Naive thymus-derived CD8-positive, alpha-beta T cell (primary cell): Measurements from ENCODE around the gene MAML3. TPM values are rescaled to one million over a fixed set of nuclear protein-coding genes. Genes with fewer than 3 reads are reported as not detected.

ENCODE experiments used
- ATAC-seq, 2 donors: fragments of 150-1000 bp; cut with Tn5 transposase in 1 of 2; sonication (Bioruptor Pico), chemical (Tn5 transposase) in 1 of 2; 1 replicate in 1 of 2; 2 replicates in 1 of 2; pipeline ENCODE4 v1.10.0; 2021; ENCODE audit warnings: mild to moderate bottlenecking in 2 of 2, moderate library complexity in 2 of 2
- POLR2A ChIA-PET: fragments of 350-600 bp; sonication (Branson Sonifier 250); formaldehyde crosslinking; loops from one replicate; lab custom pipeline; 2021; ENCODE audit warnings: antibody characterized with exemption; lab: Charles Lee
- DNase-seq, 10 donors: peaks; one replicate each; pipeline versions ENCODE4 v3.0.0 to v3.0.0-alpha.2; 2020 to 2022
- H3K27ac Mint-ChIP-seq, 10 donors: one replicate each; pipeline ENCODE4 v1.8.0; 2020 to 2022; ENCODE audit warnings: mild to moderate bottlenecking in 10 of 10, mixed read lengths in 10 of 10, moderate library complexity in 4 of 10, inconsistent platforms in 1 of 10
- H3K27me3 Mint-ChIP-seq, 5 donors: one replicate each; pipeline ENCODE4 v1.8.0; 2021 to 2022; ENCODE audit warnings: mixed read lengths in 5 of 5
- H3K36me3 Mint-ChIP-seq, 3 donors: one replicate each; pipeline ENCODE4 v1.8.0; 2020 to 2022; ENCODE audit warnings: mixed read lengths in 3 of 3, mild to moderate bottlenecking in 2 of 3, inconsistent platforms in 1 of 3
- H3K4me1 Mint-ChIP-seq, 4 donors: one replicate each; pipeline ENCODE4 v1.8.0; 2021 to 2022; ENCODE audit warnings: mixed read lengths in 4 of 4
- H3K4me3 Mint-ChIP-seq, 10 donors: one replicate each; pipeline ENCODE4 v1.8.0; 2020 to 2022; ENCODE audit warnings: mild to moderate bottlenecking in 10 of 10, mixed read lengths in 10 of 10, moderate library complexity in 6 of 10, inconsistent platforms in 1 of 10
- H3K9me3 Mint-ChIP-seq, 9 donors: one replicate each; pipeline ENCODE4 v1.8.0; 2020 to 2022; ENCODE audit warnings: mixed read lengths in 9 of 9, mild to moderate bottlenecking in 3 of 9, inconsistent platforms in 1 of 9, moderate library complexity in 1 of 9
- polyA plus RNA-seq, 3 donors: library from polyadenylated mRNA; unstranded; fragments of 300-500 nt; fragmentation: Illumina TruSeq; gene quantifications; one replicate each; pipeline ENCODE4 v1.2.3, GENCODE V29; 2021
- total RNA-seq, 8 experiments: library from RNA in 2 of 8; stranded (reverse) in 2 of 8; gene quantifications; one replicate each; pipeline ENCODE4 v1.2.3 and lab custom pipeline; 2021 to 2026

MAML3 gene
- total and polyA plus RNA-seq, 5 experiments from 2014 or later: 0.51 to 5.3 (median 1.6) TPM

DNA sequence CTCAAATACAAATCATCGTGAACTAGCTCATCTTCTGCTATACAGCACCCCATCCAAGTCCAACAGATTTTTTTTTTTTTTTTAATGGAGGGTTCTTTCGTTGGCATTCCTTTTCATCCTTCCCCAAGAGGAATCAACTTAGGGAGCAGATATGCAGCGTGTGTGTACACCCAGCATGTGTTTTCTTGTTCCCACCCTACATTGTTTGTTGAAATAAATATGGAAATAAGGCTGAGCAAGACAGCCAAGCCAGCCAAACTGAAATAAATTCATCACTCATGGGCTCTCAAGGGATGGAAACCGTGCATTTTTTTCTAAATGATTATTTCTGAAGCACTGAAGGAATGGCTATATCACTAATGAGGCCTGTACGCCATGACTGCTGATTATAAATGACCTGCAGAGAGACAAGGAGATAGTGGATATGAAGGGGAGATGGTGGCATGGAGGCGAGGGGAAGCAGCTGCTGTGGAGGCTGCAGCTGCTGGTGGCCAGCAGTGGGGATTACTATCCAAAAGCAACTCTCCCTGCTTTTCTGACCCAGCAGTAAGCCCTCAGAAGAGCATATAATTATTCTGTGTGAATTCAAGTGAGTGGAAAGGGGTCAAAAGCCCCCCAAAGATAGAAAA lies 314.5 kb downstream of the MAML3 start:
- Mint-ChIP-seq H3K4me3 (no peak overlapping the region), H3K4me1 (peaks cover 0 to 15% (median 5%) of the 10 kb centered on the region in 4 donors), H3K9me3 (no peaks in the 10 kb centered on the region), H3K36me3 (peaks cover 0 to 2% (median 0%) of the 10 kb centered on the region in 3 donors), H3K27me3 (peaks cover 0 to 2% (median 0%) of the 10 kb centered on the region in 5 donors), H3K27ac (no peak overlapping the region)
- POLR2A ChIA-PET: no interaction called here
- no peak for DNase-seq
- ATAC-seq: no peak

DNA sequence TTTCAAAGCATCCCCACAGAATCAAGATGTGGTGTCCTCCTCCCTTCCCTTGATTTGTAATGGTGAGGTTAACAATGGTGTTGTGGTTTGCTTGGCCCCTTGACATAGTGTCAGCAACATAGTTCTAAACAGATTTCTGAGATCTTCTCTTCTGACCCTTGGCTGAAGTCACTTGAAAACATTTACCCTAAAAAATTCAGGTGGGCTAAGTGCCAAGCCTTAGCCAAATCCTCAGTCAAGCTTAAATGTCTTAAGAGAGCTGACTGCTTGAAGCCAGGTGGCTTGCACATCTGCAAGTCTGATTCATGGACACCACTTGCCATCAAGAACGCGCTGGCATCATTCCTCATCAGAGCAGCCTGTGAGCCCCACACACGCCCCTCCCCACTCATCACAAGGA lies 315.2 kb downstream of the MAML3 start:
- H3K4me3 Mint-ChIP-seq: no peak overlapping the region
- H3K27ac Mint-ChIP-seq: no peak overlapping the region
- no peaks in the 10 kb centered on the region for H3K9me3 Mint-ChIP-seq
- H3K27me3 Mint-ChIP-seq: peaks cover 0 to 2% (median 0%) of the 10 kb centered on the region in 5 donors
- ATAC-seq (no peak), DNase-seq (no peak)
- H3K4me1 Mint-ChIP-seq: peaks cover 0 to 15% (median 5%) of the 10 kb centered on the region in 4 donors
- peaks cover 0 to 2% (median 0%) of the 10 kb centered on the region in 3 donors for H3K36me3 Mint-ChIP-seq
- POLR2A ChIA-PET: interaction anchor here (0.7 kb wide), 1 partner anchor 19 kb away, joined by 3 read pairs; no protein-coding TSS in a partner anchor

DNA sequence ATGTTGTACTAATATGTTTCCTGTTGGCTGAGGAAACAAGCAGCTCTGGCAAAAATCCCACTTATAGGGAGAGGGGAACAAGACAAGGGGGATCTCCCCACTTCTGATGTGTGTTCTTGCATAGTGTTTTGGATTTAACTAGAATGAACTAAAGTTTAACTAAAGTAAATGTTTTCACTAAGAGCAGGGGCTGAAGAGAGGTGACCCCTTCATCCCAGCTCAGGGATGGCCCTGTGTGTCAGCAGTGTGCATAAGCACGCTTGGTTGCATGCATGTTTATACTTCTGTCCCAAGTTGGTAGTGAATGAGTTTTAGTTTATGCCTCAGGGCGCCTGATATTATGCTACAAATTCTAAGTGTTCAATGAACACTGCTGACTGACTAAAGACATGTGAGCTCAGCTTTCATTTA lies 319.0 kb downstream of the MAML3 start:
- Mint-ChIP-seq H3K36me3 (peaks cover 0 to 1% (median 0%) of the 10 kb centered on the region in 3 donors), H3K27me3 (peaks cover 0 to 2% (median 0%) of the 10 kb centered on the region in 5 donors), H3K9me3 (no peaks in the 10 kb centered on the region), H3K4me3 (no peak overlapping the region), H3K27ac (no peak overlapping the region), H3K4me1 (peaks cover 0 to 2% (median 0%) of the 10 kb centered on the region in 4 donors)
- POLR2A ChIA-PET: no interaction called here
- ATAC-seq: no peak
- DNase-seq: no peak

DNA sequence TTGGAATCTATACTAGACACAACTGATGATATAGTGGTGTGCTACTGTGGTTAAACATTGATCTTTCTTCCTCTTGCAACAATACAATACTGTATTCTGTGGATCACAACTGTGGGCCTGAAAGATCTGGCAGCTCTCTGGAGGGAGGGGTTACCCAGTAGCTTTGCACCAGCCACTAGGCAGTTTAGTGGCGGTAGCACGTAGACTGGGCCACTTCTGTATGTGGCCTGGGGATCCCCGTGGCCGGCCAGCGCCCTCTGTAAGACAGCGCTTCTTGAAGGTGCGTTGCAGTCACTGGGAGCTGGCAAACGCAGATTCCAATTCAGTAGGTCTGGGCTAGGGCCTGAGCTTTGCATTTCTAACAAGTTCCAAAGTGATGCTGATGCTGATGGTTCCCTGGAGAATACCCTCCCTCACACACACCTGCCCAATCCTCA lies 319.7 kb downstream of the MAML3 start:
- no peaks in the 10 kb centered on the region for H3K9me3 Mint-ChIP-seq
- H3K27me3 Mint-ChIP-seq: peaks cover 0 to 2% (median 0%) of the 10 kb centered on the region in 5 donors
- H3K27ac Mint-ChIP-seq: no peak overlapping the region
- POLR2A ChIA-PET: no interaction called here
- no peaks in the 10 kb centered on the region for H3K36me3 Mint-ChIP-seq
- H3K4me1 Mint-ChIP-seq: peaks cover 0 to 2% (median 0%) of the 10 kb centered on the region in 4 donors
- H3K4me3 Mint-ChIP-seq: no peak overlapping the region
- DNase-seq: no peak
- ATAC-seq: no peak

DNA sequence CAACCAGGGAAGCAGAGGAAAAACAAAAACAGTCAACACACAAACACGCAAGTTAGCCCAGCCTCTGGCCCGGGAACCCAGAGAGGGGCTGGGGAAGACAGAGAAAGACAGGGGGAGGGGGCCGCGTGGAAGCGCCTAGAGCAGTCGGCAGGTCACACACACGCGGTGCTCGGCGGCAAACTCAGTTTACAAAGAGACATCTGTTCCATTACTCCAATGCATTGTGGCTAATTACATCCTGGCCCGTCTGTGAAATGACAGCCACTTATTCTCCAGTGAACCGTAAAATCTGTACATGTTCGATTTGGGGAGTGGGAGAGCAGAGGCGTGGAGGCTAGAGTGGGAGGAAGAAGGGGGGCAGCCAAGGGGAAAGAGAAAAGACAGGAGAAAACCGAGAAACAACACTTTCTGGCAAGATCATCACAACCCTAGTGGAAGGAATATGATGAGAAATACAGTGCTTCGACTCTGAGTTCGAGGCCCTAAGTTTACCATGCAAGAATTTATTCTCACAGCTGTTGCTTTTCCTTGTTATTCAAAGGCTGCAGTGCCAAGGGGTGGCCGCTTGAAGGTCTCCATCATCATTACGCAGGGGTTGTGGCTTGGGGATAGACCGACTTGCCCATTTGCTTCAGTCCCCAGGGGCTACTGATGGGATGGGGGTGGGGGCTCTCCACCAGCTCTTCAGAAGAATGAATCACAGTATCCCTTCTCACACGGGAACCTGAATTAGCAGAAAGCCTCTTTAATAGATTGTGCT lies 320.7 kb downstream of the MAML3 start:
- Mint-ChIP-seq H3K36me3 (no peaks in the 10 kb centered on the region), H3K9me3 (no peaks in the 10 kb centered on the region), H3K4me3 (no peak overlapping the region), H3K27ac (no peak overlapping the region), H3K4me1 (peaks cover 0 to 8% (median 0%) of the 10 kb centered on the region in 4 donors), H3K27me3 (peaks cover 0 to 2% (median 0%) of the 10 kb centered on the region in 5 donors)
- POLR2A ChIA-PET: no interaction called here
- no peak for DNase-seq
- no peak for ATAC-seq

DNA sequence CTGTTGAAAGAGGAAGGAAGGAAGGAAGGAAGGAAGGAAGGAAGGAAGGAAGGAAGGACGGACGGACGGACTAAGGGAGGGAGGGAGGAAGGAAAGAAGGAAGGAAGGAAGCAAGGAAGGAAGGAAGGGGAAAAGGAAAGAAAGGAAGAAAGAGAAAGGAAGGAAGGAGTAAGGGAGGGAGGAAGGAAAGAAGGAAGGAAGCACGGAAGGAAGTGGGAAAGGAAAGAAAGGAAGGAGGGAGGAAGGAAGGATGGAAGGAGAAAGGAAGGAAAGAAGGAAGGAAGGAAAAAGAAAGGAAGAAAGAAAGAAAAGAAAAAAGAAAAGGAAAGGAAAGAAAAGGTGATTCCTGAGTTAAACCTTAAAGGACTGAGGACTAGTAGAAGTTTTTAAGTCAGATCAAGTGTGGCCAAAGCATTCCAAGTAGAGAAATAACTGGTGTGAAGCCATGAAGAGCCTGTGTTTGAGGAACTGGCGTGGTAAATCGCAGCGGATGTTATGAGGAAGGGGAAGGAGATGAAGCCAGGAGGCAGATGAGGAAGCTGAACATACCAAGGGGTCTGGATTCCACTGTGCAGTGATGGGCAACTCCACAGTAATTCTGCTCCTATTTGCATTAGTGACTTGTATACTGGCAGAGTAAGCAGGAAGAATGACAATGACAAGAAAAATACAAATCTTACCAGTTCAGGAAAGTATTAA lies 324.9 kb downstream of the MAML3 start:
- DNase-seq (no peak), ATAC-seq (no peak)
- Mint-ChIP-seq H3K27me3 (no peaks in the 10 kb centered on the region), H3K9me3 (no peaks in the 10 kb centered on the region), H3K4me3 (no peak overlapping the region), H3K36me3 (peaks cover 0 to 5% (median 0%) of the 10 kb centered on the region in 3 donors), H3K27ac (no peak overlapping the region), H3K4me1 (peaks cover 0 to 8% (median 0%) of the 10 kb centered on the region in 4 donors)
- POLR2A ChIA-PET: no interaction called here

DNA sequence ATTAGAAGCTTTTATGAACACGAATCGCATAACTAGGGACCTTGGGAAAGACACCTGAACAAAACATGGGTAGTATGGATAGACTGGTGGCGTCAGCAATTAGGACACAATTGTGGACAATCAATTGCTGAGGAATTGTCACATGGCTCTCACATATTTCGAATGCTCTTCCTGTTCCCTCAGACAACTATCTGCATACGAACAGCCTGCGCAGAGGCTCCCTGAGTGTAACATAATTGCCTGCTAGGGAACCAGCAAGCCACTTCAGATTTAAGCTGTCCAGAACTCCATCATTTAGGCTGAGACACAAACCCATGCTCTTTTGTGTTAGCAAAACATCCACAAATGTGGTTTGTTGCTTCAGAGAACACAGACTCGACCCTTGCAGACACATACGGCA lies 327.6 kb downstream of the MAML3 start:
- Mint-ChIP-seq H3K36me3 (peaks cover 0 to 5% (median 0%) of the 10 kb centered on the region in 3 donors), H3K27me3 (no peaks in the 10 kb centered on the region), H3K9me3 (no peaks in the 10 kb centered on the region), H3K27ac (no peak overlapping the region), H3K4me1 (peaks cover 0 to 8% (median 0%) of the 10 kb centered on the region in 4 donors), H3K4me3 (no peak overlapping the region)
- POLR2A ChIA-PET: no interaction called here
- DNase-seq (no peak), ATAC-seq (no peak)

DNA sequence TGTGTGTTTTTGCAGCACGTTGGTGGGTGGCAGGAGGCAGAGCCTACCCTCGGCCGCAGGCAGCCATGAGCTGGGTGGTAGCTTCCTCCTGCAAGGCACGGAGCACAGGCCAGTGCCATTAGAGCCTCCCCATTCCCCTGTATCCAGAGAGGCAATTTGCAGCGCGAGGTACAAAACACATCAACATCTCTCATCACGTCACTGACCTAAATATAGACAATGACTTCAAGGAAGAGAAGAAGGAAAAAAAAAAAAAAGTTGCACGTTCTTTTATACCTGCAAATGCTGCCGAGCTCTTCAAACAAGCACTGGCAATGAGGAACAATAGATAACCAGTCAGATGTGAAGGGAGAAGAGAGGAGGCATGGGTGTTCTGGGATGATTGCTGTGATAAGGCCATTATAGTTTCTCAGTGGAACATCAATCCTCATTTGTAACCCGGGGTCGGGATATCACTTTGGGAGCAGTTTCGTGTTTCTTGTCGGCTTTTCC lies 328.4 kb downstream of the MAML3 start:
- peaks cover 0 to 5% (median 0%) of the 10 kb centered on the region in 3 donors for H3K36me3 Mint-ChIP-seq
- no peaks in the 10 kb centered on the region for H3K9me3 Mint-ChIP-seq
- H3K27ac Mint-ChIP-seq: no peak overlapping the region
- DNase-seq (no peak), ATAC-seq (no peak)
- H3K4me1 Mint-ChIP-seq: peaks cover 0 to 8% (median 0%) of the 10 kb centered on the region in 4 donors
- no peaks in the 10 kb centered on the region for H3K27me3 Mint-ChIP-seq
- H3K4me3 Mint-ChIP-seq: no peak overlapping the region
- POLR2A ChIA-PET: no interaction called here

DNA sequence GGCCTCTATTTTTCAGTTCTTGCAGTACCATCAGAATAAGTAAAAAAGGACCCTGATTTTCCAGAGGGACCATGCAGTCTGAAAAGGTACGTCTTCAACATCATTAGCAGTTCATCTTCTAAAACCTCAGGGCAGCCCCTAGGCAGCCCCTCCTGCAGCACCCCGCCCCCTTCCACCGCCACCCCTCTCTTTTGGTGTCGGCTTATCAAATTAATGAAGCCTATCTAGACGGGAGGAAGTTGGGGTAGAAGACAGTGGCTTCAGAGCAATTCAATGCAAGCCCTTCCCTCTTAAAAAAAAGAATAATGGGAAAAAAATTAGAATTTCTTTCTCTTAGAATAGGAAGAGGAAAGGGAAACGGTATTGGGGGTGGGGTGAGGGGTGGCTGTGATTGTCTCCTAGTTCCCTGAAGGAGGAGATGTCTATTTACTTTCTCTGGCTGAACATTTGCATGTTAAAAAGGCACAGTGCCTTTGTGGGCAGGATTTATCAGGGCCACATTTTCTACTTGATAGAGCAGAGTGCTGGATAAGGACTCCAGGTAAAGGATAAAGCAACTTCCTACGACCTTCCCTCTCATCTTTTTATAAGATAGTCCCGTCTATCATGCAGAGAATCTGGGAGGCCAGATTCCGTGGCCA lies 329.0 kb downstream of the MAML3 start:
- Mint-ChIP-seq H3K27ac (no peak overlapping the region), H3K36me3 (peaks cover 0 to 5% (median 0%) of the 10 kb centered on the region in 3 donors), H3K9me3 (no peaks in the 10 kb centered on the region), H3K4me3 (no peak overlapping the region), H3K27me3 (no peaks in the 10 kb centered on the region), H3K4me1 (peaks cover 0 to 8% (median 0%) of the 10 kb centered on the region in 4 donors)
- POLR2A ChIA-PET: no interaction called here
- ATAC-seq (no peak), DNase-seq (no peak)

DNA sequence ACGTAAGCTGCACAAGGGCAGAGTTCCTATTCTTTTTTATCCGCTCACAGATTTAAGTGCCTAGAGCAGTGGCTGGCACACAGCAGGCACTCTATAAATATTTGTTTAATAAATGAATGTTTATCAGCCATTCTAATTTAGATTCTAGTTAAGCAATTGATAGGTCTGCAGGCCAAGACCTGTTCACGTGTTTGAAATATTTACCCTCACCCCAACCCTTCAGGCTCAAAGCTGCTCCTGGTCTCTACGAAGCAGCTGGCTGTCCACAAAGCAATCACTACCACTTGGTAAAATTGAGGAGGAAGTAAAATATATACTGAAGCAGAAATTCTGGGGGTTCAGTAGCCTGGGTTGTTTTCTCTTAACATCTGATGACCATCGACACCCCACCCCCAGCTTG lies 330.2 kb downstream of the MAML3 start:
- H3K27me3 Mint-ChIP-seq: no peaks in the 10 kb centered on the region
- H3K4me1 Mint-ChIP-seq: peaks cover 0 to 4% (median 0%) of the 10 kb centered on the region in 4 donors
- peaks cover 0 to 5% (median 0%) of the 10 kb centered on the region in 3 donors for H3K36me3 Mint-ChIP-seq
- ATAC-seq: no peak
- no peak for DNase-seq
- no peak overlapping the region for H3K27ac Mint-ChIP-seq
- POLR2A ChIA-PET: interaction anchor here (0.5 kb wide), 1 partner anchor 29 kb away, joined by 6 read pairs; no protein-coding TSS in a partner anchor
- H3K9me3 Mint-ChIP-seq: no peaks in the 10 kb centered on the region
- no peak overlapping the region for H3K4me3 Mint-ChIP-seq

DNA sequence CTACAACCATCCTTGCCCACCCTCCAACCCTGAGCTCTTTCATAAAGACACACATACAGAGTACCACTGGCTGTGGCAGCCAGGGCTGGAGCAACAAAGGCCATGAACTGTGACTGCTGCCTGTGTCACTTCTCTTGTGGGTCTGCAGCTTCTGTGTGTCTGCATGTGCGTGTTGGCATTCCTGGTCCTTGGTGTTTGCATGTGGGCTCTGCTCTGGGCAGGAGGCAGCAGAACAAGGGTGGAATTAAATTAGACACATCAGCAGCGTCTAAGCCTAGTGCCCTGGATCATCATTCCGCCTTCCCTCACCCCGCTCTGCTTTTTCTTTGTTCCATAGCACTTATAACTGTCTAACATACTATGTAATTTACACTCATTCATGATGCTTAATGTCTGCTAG lies 330.6 kb downstream of the MAML3 start:
- Mint-ChIP-seq H3K4me1 (peaks cover 0 to 2% (median 0%) of the 10 kb centered on the region in 4 donors), H3K9me3 (no peaks in the 10 kb centered on the region), H3K4me3 (no peak overlapping the region), H3K27ac (no peak overlapping the region), H3K27me3 (no peaks in the 10 kb centered on the region), H3K36me3 (peaks cover 0 to 5% (median 0%) of the 10 kb centered on the region in 3 donors)
- POLR2A ChIA-PET: interaction anchor here (0.5 kb wide), 1 partner anchor 29 kb away, joined by 6 read pairs; no protein-coding TSS in a partner anchor
- ATAC-seq: no peak
- no peak for DNase-seq

DNA sequence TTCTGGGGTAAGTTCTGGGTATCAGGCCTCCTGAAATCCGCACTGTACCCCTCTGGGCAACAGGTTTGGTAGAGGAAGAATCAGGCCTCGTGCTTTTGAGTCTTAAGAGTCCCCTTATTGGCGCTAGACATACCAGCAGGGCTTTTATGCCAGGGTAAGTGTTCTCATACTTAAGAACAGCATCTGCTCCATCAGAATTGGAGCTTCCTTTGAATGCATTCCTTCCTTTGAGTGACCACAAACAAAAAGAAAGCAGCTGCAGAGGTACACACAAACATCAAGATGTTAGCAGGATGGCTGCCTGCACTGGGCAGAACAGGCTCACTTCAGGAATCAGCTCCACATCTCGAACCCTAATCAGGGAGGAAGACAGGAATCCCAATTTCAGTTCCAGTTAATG lies 331.6 kb downstream of the MAML3 start:
- Mint-ChIP-seq H3K9me3 (no peaks in the 10 kb centered on the region), H3K36me3 (peaks cover 0 to 5% (median 0%) of the 10 kb centered on the region in 3 donors), H3K27me3 (peaks cover 0 to 3% (median 0%) of the 10 kb centered on the region in 5 donors), H3K4me1 (peaks cover 0 to 4% (median 0%) of the 10 kb centered on the region in 4 donors), H3K4me3 (no peak overlapping the region), H3K27ac (no peak overlapping the region)
- ATAC-seq (no peak), DNase-seq (no peak)
- POLR2A ChIA-PET: no interaction called here
